Jurkat, Clone E6-1 (cell line): ENCODE results near the gene CCDC33. TPM values are rescaled to one million over a fixed set of nuclear protein-coding genes. Genes with fewer than 3 reads are reported as not detected.

Experiments used
- DNase-seq: peaks from one replicate; pipeline ENCODE4 v3.0.0-alpha.2; 2011; ENCODE audit warnings: low read depth, low spot score
- H3K4me3 ChIP-seq: 2 replicates; pipeline ENCODE4 v1.5.1; 2011; ENCODE audit warnings: mild to moderate bottlenecking, low read length, control low read depth, moderate library complexity
- polyA plus RNA-seq: library from polyadenylated mRNA; unstranded; fragments of >200 nt; gene quantifications from one replicate; pipeline ENCODE4 v1.2.1, GENCODE V29; 2012; ENCODE audit warnings: missing spikeins; ENCODE audit not compliant: insufficient read length, insufficient read depth

CCDC33 gene
- polyA plus RNA-seq: 3.6 TPM

DNA sequence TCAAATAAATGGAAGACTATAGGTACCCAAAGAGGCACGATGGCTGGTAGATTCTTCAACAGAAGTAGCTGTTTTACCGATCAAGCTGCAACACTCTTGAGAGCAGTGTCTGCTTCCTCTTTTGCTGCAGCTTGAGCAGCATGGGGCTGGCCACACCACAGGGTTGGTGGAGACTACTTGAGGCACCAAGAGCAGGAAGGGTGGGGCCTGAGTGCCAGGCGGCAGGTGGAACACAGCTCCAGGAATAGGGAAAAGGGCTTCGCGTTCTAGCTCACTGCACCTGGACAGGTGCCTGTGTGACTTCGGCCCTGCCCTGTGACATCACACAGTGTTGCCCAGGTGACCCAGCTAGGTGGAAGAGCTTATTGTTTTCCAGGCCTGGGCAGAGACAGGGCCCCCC, at the start of gene CCDC33:
TSS of gene CCDC33 (plus strand) at position 365 of the 400 bp plus-strand sequence. CDS start 394 bp downstream, outside the sequence.
- H3K4me3 ChIP-seq: no peak within 1 kb of the TSS
- no peak for DNase-seq

DNA sequence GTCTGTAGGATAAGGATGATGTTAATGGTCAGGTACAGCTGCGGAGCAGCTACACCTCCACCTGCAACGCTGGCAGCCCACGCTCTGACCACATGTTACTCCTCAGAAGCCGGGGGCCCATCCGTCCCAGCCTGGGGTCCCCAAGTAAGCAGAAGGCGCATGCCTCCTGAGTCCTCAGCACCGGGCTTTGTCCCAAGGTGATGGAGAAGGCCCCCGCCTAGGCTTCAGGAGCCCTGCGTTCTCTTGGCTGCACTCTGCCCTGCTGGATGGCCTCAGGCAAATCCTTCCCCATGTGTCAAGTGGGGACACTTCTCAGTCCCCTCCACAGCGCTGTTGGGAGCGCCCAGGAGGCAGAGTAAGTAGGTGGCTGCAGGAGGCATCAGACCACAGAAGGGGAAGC, 47.9 kb upstream of the CCDC33 start:
- no peak for DNase-seq
- H3K4me3 ChIP-seq: no peak overlapping the region

DNA sequence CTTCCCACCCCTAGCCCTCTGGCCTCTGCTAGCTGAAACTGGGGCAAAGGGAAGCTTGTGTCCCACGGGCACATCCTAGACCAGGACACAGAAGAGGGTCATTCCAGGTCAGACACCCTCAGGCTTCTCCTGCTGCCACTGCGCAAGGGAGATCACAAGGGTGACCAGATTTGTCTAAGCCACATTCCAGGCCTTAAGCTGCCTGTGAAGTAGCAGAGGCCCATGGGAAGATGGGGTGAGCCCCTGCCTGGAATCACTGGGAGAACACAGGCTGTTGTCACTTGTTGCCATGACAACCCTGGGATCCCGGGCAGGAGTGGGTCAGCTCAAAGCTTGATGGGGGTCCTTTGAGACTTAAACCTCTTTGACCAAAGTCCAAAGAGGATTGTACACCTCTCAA, 44.3 kb upstream of the CCDC33 start:
- no peak for DNase-seq
- no peak overlapping the region for H3K4me3 ChIP-seq

DNA sequence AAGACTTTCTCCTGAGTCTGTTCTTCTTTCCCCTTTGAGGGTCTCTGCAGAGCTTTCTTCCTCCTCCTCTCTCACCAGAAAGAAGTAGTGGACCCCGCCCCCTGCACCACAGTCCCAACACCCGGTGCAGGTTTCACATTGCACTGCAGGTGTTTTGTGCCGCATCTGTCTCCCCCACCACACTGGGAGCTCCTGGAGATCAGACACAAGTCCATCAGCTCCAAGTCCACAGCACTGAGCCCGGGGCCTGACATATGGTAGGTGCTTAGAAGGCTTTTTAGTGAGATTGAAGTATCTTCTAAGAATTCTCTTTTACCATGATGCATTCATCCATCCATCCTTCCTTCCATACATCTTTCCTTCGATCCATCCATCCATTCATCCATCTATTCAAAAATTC, 43.4 kb upstream of the CCDC33 start:
- DNase-seq: no peak

DNA sequence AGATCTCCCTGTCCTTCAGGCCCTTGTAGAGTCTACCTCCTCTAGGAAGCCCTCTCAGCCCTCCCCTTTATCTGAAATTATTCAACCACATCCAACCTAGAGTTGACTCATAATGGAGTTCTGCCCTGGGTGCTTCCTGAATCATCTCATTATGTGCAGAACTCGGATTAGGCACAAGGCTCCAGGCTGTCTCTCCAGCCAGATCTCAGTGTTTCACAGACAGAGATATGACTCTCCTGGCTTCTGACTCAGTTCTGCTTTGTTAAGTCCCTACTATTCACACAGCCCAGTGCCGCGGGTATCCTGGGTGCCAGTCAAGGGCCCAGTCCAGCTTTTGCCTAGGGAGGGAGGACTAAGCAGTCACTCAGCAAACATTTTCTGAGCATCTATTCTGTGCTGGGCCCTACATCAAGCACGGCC, 42.8 kb upstream of the CCDC33 start:
- H3K4me3 ChIP-seq: no peak overlapping the region
- no peak for DNase-seq

More for the DNA sequence above, 43.4 kb upstream of the CCDC33 start:
- H3K4me3 ChIP-seq: no peak overlapping the region

DNA sequence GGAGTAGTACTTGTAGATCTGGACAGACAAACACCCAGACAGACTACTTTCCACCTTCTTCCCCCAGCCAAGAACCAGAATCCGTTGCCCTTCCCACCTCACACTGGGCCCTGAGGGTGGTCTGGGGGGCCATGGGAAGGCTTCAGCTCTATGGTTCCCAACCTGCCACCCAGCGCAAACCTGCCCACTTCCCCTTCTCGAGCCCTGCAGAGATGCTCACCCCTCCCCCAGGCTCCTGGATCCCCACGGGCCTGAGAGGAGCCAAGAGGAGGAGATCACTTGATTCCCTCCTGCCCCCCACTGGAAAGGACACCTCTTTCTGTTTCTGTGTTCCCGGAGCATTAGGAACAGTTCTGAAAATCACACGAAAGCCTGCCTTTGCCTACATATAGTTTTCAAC, 42.2 kb upstream of the CCDC33 start:
- DNase-seq: no peak
- H3K4me3 ChIP-seq: no peak overlapping the region

DNA sequence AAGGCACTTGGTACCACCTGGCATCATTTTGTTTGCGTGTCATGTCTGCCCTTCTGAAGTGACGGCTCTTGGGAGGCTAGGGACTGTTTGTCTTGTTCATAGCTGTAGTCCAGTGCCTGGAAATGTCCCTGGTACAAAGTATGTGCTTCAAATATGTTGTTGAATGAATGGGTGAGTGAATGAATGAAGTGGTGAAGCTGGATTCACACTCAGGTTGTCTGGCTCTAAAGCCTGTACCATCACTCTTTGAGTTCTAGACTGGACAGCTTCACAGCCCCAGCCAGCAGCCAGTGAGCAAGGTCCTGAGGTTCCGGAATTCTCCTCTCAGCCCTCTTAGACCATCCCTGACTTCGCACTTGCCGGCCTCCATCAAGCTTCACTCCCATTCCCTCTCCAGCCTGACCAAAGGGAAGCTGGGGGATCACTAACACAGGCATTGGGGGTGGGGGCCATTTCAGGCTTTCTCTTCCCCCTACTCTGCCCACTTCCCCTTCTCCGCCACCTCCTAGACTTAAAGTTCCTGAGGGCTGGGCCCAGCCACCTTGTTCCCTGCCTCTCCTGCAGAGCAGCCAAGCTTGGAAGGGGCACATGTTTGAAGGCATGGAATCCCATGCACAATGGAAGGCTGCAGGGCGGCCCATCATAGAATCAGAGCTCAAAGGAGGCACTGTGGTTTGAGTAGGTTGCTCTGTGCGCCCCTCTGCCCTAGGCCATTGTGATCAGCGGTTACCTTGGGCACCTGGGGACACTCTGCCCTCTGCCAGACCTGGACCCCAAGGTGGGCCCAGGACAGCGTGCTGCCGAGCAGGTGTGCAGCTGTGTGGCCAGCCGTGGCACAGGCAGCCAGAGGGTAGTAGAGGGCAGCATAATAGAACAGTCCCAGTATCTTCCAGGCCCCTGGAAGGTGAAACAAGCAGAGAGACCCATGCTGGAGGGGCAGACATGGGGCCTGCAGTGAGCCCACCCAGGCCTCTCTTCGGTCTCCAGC, 41.3 kb upstream of the CCDC33 start:
- no peak overlapping the region for H3K4me3 ChIP-seq
- DNase-seq: no peak

DNA sequence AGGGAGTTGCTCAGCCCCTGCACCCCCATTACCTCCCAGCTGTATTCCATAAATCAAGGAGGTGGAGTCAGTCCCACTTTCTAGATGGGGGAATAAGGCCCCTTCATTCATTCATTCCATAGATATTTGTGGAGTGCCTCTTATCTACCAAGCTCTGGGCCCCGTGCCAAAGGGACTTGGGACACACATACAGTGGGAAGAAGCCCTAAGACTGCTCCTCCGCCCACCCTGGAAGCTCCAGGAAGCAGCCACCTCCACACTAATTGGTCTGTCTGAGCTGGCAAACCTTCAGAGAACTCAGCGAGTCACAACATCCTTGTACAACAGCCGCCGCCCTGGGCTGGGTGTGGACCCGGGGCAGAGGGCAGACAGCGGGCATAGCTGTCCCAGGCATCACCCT, 40.0 kb upstream of the CCDC33 start:
- DNase-seq: no peak
- no peak overlapping the region for H3K4me3 ChIP-seq

DNA sequence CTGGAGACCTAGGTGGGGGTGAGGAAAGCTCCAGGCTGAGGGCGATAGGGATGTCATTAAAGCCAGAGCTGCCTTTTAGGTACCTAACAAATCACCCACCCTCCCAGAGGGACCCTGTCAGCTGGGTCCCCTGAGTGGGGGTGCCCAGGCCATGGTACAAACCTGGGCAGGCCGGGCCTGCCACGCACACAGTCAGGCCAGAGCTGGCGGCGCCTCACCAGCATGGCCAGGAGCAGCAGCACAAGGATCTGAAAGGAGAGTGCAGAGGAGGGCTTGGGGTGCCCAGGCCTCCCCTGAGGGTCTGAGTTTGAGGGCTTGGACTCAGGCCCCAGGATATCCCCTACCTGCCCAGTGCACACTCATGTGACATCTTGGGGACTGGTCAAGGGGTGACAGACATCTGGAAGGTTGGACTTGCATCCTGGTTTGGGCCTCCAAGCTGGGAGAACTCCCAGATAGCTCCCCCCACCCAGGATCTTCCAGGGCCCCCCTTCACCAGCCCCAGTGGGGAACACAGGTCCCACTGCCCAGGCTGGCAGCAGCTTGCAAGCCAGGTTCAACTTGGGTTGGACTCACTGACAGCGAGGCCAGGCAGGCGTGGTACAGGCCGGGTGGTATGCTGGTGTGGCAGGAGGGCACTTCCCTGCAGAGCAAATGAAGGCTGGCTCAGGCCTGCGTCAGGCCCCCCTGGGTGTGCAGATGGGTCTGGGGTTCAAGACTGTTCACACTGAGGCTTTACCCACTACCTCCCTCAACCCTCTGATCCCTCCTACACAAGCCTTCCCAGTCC, 38.8 kb upstream of the CCDC33 start:
- DNase-seq: no peak
- no peak overlapping the region for H3K4me3 ChIP-seq

DNA sequence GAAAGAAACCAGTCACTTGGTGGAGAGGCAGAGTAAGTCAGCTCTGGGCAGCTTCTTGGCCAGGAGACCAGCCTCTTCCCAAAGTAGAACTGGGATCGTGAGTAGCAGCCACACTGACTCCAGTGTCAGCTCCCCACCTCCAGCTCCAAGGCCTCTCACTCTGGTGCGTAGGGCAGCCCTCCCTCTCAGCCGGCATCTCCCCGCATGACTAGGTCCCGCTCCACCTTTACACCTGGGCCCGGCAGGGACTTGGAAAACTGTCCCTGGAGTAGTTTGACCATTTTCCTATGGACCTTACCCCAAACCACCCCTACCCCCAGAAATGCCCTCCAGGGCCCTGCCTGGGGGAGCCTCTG, 36.9 kb upstream of the CCDC33 start:
- H3K4me3 ChIP-seq: no peak overlapping the region
- no peak for DNase-seq

DNA sequence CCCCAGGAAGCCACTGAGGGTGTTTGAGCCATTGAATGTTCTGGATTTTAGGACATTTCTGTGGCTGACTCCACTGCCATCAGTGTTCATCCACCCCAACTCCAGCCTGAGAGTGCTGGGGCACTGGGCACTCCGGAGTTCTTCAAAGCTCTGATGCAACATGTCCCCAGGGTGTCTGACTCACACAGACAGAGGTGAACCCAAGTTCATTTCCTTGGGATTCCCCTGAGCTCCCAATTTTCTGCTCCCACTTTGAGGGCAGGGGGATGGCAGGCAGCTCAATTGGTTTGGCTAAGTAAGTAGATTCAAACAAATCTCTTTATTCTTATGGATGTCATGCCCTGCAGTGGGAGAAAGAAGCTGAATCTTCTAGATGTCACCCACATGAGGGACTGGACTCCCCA, 35.7 kb upstream of the CCDC33 start:
- H3K4me3 ChIP-seq: no peak overlapping the region
- no peak for DNase-seq

DNA sequence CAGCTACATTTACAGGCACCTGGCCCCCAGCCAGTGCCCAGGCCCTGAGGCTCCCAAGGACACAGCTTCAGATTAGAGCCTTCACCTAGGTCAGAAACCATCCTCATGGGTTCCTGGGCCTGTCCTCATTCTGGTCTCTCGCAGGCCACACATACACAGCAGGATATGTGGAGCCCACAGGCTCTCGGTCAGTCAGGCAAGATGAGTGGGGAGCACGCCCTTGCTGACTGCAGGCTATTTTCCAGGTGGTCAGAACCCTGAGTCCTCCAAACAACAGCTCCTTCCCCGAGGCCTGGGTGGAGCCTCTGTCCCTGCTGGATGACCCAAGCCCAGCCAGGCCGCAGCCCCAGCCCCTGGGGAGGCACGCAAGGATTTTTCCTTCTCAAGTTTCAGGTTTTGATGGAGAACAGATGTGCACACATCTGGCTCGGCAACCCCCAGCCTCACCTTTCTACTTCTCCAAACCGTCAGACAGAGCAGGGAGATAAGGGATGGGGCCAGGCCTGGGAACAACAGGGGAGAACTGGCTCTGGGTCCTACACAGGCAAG, 35.2 kb upstream of the CCDC33 start:
- H3K4me3 ChIP-seq: no peak overlapping the region
- no peak for DNase-seq

DNA sequence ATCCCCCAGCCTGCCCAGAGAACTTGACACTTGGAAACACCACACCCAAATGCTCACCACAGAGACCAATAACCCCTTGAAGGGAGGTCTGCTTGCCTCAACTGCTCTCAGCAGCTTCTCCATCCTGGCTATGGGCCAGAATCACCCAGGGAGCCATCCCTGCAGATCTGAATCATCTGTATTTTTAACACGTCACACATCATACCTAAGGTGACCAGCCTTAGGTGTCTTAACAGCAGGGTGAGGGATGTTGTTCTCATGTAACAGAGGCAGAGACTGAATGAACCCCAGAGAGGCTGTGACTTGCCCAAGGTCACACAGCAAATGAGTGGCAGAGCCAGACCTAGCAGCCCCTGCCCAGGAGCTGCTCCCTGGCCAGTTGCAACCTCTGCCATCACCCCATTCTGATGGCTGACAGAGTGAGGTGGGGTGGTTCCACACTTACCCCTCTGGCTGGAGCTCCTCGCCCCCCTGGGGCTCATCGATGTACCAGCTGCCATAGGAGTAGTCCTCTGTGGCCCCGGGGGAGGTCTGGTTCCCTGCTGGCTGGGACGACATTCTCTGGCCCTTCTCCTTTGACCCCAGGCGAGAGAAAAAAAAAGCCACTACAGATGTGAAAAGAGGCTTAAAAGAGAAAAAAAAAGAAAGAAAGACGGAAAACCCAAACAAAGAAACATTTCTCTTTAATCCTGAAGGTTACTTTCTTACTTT, 34.3 kb upstream of the CCDC33 start:
- no peak overlapping the region for H3K4me3 ChIP-seq
- DNase-seq: no peak

DNA sequence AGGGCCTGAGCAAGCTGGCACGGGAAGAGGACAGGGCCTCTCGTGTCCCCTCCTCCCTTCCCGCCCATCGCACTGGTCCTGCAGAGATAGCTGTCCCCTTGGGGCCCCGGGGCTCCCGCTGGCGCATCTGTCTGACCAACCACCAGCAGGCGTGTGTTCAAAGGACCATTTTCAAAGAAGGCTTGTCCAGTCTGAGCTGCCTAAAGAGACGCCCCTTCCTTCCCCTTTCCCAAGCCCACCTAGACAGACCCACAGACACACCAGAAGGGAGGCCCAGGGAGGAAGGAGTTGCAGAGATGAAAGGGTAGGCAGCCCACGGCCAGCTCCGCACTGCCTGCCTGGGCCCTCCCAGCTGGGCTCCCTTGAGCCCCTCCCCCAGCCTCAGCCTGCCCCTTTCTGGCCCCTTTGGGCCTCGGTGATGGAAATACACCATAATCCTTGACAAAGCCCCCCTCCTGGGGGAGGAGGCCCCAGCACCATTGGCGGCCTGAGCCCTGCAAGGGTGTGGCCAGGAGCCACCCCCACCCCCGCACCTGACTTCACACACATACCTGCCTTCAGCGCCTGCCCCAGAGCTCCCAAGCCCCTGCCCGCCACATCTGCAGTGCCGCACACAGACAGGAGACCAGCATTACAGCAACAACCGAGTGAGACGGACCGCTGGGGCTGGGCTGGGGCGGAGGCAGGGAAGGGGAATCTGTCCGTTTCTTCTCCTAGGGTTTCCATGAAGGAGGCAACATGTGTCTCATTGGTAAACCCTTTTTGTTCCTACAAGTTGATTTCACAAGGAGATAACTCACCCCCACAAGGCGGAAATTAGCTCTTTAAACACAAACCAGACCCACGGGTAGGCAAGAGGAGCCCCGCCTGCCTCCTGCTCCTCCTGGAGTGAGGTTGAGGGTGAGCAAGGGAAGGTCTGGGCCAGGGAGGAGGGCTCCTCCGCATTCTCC, 33.4 kb upstream of the CCDC33 start, which contains the start of gene STRA6:
TSS of gene STRA6 (minus strand) at position 336 of the 950 bp plus-strand sequence. CDS start 520 bp downstream, outside the sequence.
- DNase-seq: peak; percentile 49
- peak within 1 kb of the TSS; percentile 41 for H3K4me3 ChIP-seq

DNA sequence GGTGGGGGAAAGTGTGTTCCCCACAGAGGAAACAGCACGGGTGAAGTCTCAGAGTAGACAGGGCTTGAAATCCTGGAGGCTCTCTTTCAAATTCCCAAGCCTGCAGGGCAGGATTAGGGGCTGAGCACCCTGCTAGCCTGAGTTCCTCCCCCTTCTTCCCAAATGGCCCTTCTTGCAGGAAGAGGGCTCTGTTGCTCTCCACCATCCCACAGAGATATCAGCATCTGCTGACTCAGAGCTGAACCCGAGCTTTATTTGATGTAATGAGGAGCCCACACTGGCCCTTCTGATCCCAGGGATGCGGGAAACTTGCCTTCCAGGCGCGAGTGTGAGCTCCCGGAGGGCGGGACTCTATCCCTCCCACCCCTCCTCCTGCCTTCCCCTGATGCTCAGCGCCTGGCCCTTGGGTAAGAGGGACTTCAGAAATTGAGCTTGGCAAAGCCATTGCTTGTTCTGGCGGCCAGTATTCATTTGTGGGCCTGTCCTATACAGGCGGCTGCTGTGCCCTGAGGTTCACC, 32.2 kb upstream of the CCDC33 start:
- DNase-seq: no peak
- no peak overlapping the region for H3K4me3 ChIP-seq

DNA sequence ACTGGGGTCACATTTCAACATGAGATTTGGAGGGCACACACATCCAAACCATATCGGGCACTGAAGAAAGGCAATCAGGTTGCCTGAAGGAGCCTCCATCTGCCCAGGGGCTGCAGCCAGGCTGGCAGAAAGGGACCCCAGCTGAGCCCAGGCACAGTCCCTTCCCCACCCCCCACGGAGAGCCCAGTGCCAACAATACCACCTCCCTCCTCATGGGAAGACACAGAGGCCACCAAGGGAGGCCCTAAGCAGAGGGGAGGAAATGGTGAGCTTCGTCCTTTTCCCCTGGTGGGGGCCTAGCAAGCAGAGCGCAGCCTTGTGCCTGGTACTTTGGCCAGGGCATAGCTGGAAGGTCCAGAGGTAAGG, 30.6 kb upstream of the CCDC33 start:
- DNase-seq: no peak
- no peak overlapping the region for H3K4me3 ChIP-seq

DNA sequence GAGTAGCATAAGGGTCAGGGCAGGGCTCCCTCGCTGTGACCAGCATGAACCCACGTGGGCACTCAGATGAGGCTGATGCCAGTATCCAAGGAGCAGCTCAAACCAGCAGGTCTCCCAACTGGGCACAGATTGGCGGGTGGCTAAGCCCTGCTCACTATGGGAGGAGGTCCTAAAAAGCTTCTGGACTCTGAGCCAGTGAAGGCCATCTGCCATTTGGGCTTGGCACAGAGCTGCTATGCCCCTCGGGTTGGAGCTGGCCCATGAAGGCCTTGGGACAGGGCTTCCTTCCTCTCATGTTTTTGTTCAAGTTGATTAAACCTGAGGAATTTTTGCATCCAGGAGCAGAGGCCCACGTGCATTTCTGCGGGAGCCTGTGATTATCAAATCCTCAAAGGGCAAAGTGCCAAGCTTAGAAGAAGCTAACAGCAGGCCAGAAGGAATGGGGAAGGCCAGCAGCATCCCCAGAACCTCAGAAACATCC, 29.3 kb upstream of the CCDC33 start:
- no peak for DNase-seq
- H3K4me3 ChIP-seq: no peak overlapping the region
